Neural cell (in vitro differentiated cells): Measurements from ENCODE around the gene ZDHHC18. TPM values are rescaled to one million over a fixed set of nuclear protein-coding genes. Genes with fewer than 3 reads are reported as not detected.
A peak's percentile ranks its signal among the peaks of the same experiment; 100 is the strongest.

Source experiments
- H2AFZ ChIP-seq: fragments of 200-600, 300-800 bp; sonication (generic), shearing (Covaris generic); 2 replicates; pipeline ENCODE4 v1.6.0; 2014; ENCODE audit warnings: low read depth, mild to moderate bottlenecking, antibody characterized with exemption, low read length, moderate library complexity
- H3F3A ChIP-seq: fragments of 200-600 bp; shearing (Covaris generic); 2 replicates; pipeline ENCODE4 v1.6.1; 2016; ENCODE audit warnings: mild to moderate bottlenecking, moderate library complexity, mixed read lengths, antibody characterized with exemption, low read length; ENCODE audit not compliant: insufficient read depth, poor library complexity, severe bottlenecking
- H3K27ac ChIP-seq: fragments of 200-600, 300-800 bp; sonication (generic), shearing (Covaris generic); 2 replicates; pipeline ENCODE4 v1.5.1; 2014; ENCODE audit warnings: mild to moderate bottlenecking, low read length, moderate library complexity
- H3K27me3 ChIP-seq: fragments of 300-800, 200-600 bp; sonication (generic), shearing (Covaris generic); 2 replicates; pipeline ENCODE4 v1.6.0; 2014; ENCODE audit warnings: mild to moderate bottlenecking, low read depth, low read length, moderate library complexity; ENCODE audit not compliant: insufficient read depth
- H3K36me3 ChIP-seq: fragments of 300-800, 200-600 bp; sonication (generic), shearing (Covaris generic); 2 replicates; pipeline ENCODE4 v1.5.1; 2014; ENCODE audit warnings: mild to moderate bottlenecking, antibody characterized with exemption, low read length, moderate library complexity; ENCODE audit not compliant: insufficient read depth
- H3K4me2 ChIP-seq: fragments of 300-800, 200-600 bp; sonication (generic), shearing (Covaris generic); 2 replicates; pipeline ENCODE4 v1.6.0; 2014; ENCODE audit warnings: mild to moderate bottlenecking, low read length
- H3K4me3 ChIP-seq: fragments of 300-800, 200-600 bp; sonication (generic), shearing (Covaris generic); 2 replicates; pipeline ENCODE4 v1.5.1; 2014; ENCODE audit warnings: mild to moderate bottlenecking, low read length, moderate library complexity
- H3K79me2 ChIP-seq: fragments of 200-600 bp; shearing (Covaris generic); replicated peaks from 2 replicates; pipeline ENCODE4 v1.6.0; 2014; ENCODE audit warnings: mild to moderate bottlenecking, low read length, moderate library complexity; ENCODE audit not compliant: insufficient read depth
- H3K9ac ChIP-seq: fragments of 300-800, 200-600 bp; sonication (generic), shearing (Covaris generic); 2 replicates; pipeline ENCODE4 v1.6.1; 2016; ENCODE audit warnings: mild to moderate bottlenecking, low read length, mixed read lengths
- H3K9me2 ChIP-seq: fragments of 200-600 bp; shearing (Covaris generic); 2 replicates; pipeline ENCODE4 v1.6.1; 2016; ENCODE audit warnings: mild to moderate bottlenecking, low read length, mixed read lengths; ENCODE audit not compliant: insufficient read depth
- H3K9me3 ChIP-seq: fragments of 200-600, 300-800 bp; sonication (generic), shearing (Covaris generic); 2 replicates; pipeline ENCODE4 v1.6.1; 2016; ENCODE audit warnings: mild to moderate bottlenecking, mixed run types, low read length, moderate library complexity, mixed read lengths
- H4K20me1 ChIP-seq: fragments of 200-600 bp; shearing (Covaris generic); 2 replicates; pipeline ENCODE4 v1.6.1; 2016; ENCODE audit warnings: mild to moderate bottlenecking, mixed run types; ENCODE audit not compliant: insufficient read depth
- EP300 ChIP-seq: fragments of 450-650 bp; conservative IDR thresholded peaks from 2 replicates; pipeline ENCODE4 v1.6.1; 2014; ENCODE audit warnings: antibody characterized with exemption, mild to moderate bottlenecking, moderate library complexity; ENCODE audit not compliant: poor library complexity, severe bottlenecking
- EZH2 ChIP-seq: fragments of 200-600, 300-800 bp; shearing (Covaris generic), sonication (generic); IDR thresholded peaks from 2 replicates; pipeline ENCODE4 v1.6.1; 2014; ENCODE audit warnings: antibody characterized with exemption, low read length, borderline replicate concordance, mild to moderate bottlenecking; ENCODE audit not compliant: insufficient read depth, poor library complexity, severe bottlenecking
- MXI1 ChIP-seq: fragments of 450-650 bp; conservative IDR thresholded peaks from 2 replicates; pipeline ENCODE4 v1.6.1; 2014; ENCODE audit warnings: antibody characterized with exemption, mild to moderate bottlenecking; ENCODE audit not compliant: poor library complexity, severe bottlenecking
- POLR2AphosphoS5 ChIP-seq: IDR thresholded peaks from 2 replicates; pipeline ENCODE4 v1.6.1; 2012
- RAD21 ChIP-seq: fragments of 450-650 bp; conservative IDR thresholded peaks from 2 replicates; pipeline ENCODE4 v1.6.1; 2014; ENCODE audit warnings: antibody characterized with exemption, mild to moderate bottlenecking, moderate library complexity
- SMC3 ChIP-seq: fragments of 450-650 bp; conservative IDR thresholded peaks from 2 replicates; pipeline ENCODE4 v1.6.1; 2014; ENCODE audit warnings: antibody characterized with exemption, mild to moderate bottlenecking, moderate library complexity; ENCODE audit not compliant: poor library complexity
- TAF1 ChIP-seq: IDR thresholded peaks from 2 replicates; pipeline ENCODE4 v1.6.1; 2012; ENCODE audit warnings: low read depth
- polyA plus RNA-seq: library from polyadenylated mRNA; depleted of rRNA; stranded (reverse); fragments of >200 nt; gene quantifications from 2 replicates; pipeline ENCODE4 v1.2.3, GENCODE V29; 2014
- TF ChIP-seq, protein P1 (sequence below): fragments of 450-650 bp; IDR thresholded peaks from 2 replicates; pipeline ENCODE4 v1.5.1; 2014; ENCODE audit warnings: antibody characterized with exemption, mild to moderate bottlenecking, moderate library complexity; ENCODE audit not compliant: poor library complexity, severe bottlenecking
- TF ChIP-seq, protein P2 (sequence below): IDR thresholded peaks from 2 replicates; pipeline ENCODE4 v1.6.1; 2012; ENCODE audit warnings: borderline replicate concordance

ZDHHC18 gene
- polyA plus RNA-seq, 1 donor from 2014 or later: 23.7 TPM

GRCh38 chr1:26889551-26890466 lies 63.3 kb downstream of the ZDHHC18 start, which contains the start of gene GPN2:
Gene GPN2, minus strand, starts transcription at chr1:26890283. Its CDS starts 187 bp downstream, at chr1:26890096.
- H3K27me3 ChIP-seq: no peaks in the 10 kb centered on the region
- peaks cover 13% of the 10 kb centered on the region for H3K79me2 ChIP-seq
- no peaks in the 10 kb centered on the region for H4K20me1 ChIP-seq
- H3K9me2 ChIP-seq: no peaks in the 10 kb centered on the region
- no peaks in the 10 kb centered on the region for H3F3A ChIP-seq
- H3K9ac ChIP-seq: peak within 1 kb of the TSS; percentile 85
- peak within 1 kb of the TSS; percentile 84 for H3K27ac ChIP-seq
- H3K4me3 ChIP-seq: peak within 1 kb of the TSS; percentile 100
- H2AFZ ChIP-seq: peak within 1 kb of the TSS; percentile 88
- H3K9me3 ChIP-seq: no peaks in the 10 kb centered on the region
- peak within 1 kb of the TSS; percentile 92 for H3K4me2 ChIP-seq
- H3K36me3 ChIP-seq: no peaks in the 10 kb centered on the region
- TF ChIP-seq, protein P1, sequence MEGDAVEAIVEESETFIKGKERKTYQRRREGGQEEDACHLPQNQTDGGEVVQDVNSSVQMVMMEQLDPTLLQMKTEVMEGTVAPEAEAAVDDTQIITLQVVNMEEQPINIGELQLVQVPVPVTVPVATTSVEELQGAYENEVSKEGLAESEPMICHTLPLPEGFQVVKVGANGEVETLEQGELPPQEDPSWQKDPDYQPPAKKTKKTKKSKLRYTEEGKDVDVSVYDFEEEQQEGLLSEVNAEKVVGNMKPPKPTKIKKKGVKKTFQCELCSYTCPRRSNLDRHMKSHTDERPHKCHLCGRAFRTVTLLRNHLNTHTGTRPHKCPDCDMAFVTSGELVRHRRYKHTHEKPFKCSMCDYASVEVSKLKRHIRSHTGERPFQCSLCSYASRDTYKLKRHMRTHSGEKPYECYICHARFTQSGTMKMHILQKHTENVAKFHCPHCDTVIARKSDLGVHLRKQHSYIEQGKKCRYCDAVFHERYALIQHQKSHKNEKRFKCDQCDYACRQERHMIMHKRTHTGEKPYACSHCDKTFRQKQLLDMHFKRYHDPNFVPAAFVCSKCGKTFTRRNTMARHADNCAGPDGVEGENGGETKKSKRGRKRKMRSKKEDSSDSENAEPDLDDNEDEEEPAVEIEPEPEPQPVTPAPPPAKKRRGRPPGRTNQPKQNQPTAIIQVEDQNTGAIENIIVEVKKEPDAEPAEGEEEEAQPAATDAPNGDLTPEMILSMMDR: no peak
- TF ChIP-seq TAF1 (peak; percentile 61), EP300 (no peak), POLR2AphosphoS5 (peak; percentile 92), SMC3 (no peak), MXI1 (peak; percentile 68)
- TF ChIP-seq, protein P2, sequence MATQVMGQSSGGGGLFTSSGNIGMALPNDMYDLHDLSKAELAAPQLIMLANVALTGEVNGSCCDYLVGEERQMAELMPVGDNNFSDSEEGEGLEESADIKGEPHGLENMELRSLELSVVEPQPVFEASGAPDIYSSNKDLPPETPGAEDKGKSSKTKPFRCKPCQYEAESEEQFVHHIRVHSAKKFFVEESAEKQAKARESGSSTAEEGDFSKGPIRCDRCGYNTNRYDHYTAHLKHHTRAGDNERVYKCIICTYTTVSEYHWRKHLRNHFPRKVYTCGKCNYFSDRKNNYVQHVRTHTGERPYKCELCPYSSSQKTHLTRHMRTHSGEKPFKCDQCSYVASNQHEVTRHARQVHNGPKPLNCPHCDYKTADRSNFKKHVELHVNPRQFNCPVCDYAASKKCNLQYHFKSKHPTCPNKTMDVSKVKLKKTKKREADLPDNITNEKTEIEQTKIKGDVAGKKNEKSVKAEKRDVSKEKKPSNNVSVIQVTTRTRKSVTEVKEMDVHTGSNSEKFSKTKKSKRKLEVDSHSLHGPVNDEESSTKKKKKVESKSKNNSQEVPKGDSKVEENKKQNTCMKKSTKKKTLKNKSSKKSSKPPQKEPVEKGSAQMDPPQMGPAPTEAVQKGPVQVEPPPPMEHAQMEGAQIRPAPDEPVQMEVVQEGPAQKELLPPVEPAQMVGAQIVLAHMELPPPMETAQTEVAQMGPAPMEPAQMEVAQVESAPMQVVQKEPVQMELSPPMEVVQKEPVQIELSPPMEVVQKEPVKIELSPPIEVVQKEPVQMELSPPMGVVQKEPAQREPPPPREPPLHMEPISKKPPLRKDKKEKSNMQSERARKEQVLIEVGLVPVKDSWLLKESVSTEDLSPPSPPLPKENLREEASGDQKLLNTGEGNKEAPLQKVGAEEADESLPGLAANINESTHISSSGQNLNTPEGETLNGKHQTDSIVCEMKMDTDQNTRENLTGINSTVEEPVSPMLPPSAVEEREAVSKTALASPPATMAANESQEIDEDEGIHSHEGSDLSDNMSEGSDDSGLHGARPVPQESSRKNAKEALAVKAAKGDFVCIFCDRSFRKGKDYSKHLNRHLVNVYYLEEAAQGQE: peak; percentile 37

DNA sequence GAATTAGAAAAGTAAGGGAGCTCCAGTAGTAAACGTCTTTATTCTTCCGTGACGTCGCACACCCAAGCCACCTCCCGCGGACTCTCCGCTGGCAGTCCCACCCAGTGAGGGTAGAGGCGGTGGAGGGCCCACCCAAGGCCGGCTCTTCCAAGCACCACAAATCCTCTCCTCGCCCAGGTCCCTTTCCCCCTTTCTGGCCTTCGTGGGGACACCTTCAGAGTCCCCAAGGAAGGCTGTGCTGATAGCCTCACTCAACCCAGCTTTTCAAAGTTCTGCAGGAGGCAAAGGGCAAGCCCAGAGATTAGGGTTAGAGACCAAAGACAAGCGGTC lies 63.9 kb downstream of the ZDHHC18 start:
- Histone ChIP-seq H2AFZ (peak overlapping the region; percentile 88), H3K27ac (peak overlapping the region; percentile 84), H3K9me3 (no peaks in the 10 kb centered on the region), H3F3A (no peaks in the 10 kb centered on the region), H3K9me2 (no peaks in the 10 kb centered on the region), H3K4me2 (peak overlapping the region; percentile 50), H3K36me3 (no peaks in the 10 kb centered on the region), H3K4me3 (peak overlapping the region; percentile 100), H3K9ac (peak overlapping the region; percentile 85), H4K20me1 (no peaks in the 10 kb centered on the region), H3K27me3 (no peaks in the 10 kb centered on the region), H3K79me2 (peaks cover 13% of the 10 kb centered on the region)
- TF ChIP-seq POLR2AphosphoS5 (no peak), TAF1 (no peak), SMC3 (no peak), RAD21 (no peak), EZH2 (no peak), MXI1 (no peak), EP300 (no peak)
- TF ChIP-seq, protein P1: no peak
- TF ChIP-seq, protein P2: no peak
